Tibial nerve (tissue), 4 donors: Measurements from ENCODE around the gene RAP1GAP2.

ENCODE experiments used
- CTCF ChIP-seq, 5 experiments: fragments of 200-600 bp in 3 of 5; fragments of 450-650 bp in 2 of 5; sonication (generic) in 3 of 5; IDR thresholded peaks; one replicate each; pipeline ENCODE4 v1.5.1; 2016 to 2019; ENCODE audit warnings: antibody characterized with exemption in 5 of 5, mild to moderate bottlenecking in 3 of 5, moderate library complexity in 2 of 5
- EP300 ChIP-seq, 2 donors: sonication (generic); formaldehyde crosslinking; IDR thresholded peaks; one replicate each; pipeline ENCODE4 v1.6.1; 2017; ENCODE audit warnings: antibody characterized with exemption in 2 of 2, mild to moderate bottlenecking in 1 of 2

- TF ChIP-seq CTCF (IDR thresholded peaks at IDR 0.05): no peak
- no peak for TF ChIP-seq EP300 (IDR thresholded peaks at IDR 0.05)
Measured at GRCh38 chr17:2875608-2876007, 79.4 kb downstream of the RAP1GAP2 start.
